AG10803 (cell line): ENCODE data around the gene UBE2F.
A peak's percentile ranks its signal among the peaks of the same experiment; 100 is the strongest.
"Not testable (repeated sequence)": the region's sequence is repeated elsewhere in the genome, so short reads cannot be mapped to it uniquely, and the experiment has no call there.

Source experiments
- DNase-seq: peaks from one replicate; pipeline ENCODE4 v3.0.0; 2010; ENCODE audit warnings: low read depth
- H3K4me3 ChIP-seq: 2 replicates; pipeline ENCODE4 v1.5.1; 2011; ENCODE audit warnings: mild to moderate bottlenecking, low read length, control low read depth
- TF ChIP-seq, protein P1 (sequence below): conservative IDR thresholded peaks from 2 replicates; pipeline ENCODE4 v1.5.1; 2011; ENCODE audit warnings: mild to moderate bottlenecking, low read length, control low read depth, inconsistent platforms

UBE2F gene

DNA sequence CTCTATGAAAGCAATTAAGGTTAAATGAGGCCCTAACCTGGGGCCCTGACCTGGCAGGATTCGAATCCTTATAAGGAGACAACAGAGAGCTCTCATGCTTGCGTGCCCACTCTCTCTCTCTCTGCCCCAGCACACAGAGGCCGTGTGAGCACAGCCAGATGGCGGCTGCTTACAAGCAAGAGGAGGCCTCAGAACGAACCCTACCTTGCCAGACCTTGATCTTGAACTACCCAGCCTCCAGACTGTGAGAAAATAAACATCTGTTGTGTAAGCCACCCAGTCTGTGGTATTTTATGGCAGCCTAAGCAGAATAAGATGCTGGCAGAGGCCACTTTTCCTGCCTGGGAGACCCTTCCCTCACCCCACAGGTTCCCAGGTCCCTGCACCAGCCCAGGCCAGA is 5.2 kb upstream of the UBE2F start:
- TF ChIP-seq, protein P1, sequence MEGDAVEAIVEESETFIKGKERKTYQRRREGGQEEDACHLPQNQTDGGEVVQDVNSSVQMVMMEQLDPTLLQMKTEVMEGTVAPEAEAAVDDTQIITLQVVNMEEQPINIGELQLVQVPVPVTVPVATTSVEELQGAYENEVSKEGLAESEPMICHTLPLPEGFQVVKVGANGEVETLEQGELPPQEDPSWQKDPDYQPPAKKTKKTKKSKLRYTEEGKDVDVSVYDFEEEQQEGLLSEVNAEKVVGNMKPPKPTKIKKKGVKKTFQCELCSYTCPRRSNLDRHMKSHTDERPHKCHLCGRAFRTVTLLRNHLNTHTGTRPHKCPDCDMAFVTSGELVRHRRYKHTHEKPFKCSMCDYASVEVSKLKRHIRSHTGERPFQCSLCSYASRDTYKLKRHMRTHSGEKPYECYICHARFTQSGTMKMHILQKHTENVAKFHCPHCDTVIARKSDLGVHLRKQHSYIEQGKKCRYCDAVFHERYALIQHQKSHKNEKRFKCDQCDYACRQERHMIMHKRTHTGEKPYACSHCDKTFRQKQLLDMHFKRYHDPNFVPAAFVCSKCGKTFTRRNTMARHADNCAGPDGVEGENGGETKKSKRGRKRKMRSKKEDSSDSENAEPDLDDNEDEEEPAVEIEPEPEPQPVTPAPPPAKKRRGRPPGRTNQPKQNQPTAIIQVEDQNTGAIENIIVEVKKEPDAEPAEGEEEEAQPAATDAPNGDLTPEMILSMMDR, result no peak
- H3K4me3 ChIP-seq, result no peak overlapping the region
- no peak for DNase-seq

DNA sequence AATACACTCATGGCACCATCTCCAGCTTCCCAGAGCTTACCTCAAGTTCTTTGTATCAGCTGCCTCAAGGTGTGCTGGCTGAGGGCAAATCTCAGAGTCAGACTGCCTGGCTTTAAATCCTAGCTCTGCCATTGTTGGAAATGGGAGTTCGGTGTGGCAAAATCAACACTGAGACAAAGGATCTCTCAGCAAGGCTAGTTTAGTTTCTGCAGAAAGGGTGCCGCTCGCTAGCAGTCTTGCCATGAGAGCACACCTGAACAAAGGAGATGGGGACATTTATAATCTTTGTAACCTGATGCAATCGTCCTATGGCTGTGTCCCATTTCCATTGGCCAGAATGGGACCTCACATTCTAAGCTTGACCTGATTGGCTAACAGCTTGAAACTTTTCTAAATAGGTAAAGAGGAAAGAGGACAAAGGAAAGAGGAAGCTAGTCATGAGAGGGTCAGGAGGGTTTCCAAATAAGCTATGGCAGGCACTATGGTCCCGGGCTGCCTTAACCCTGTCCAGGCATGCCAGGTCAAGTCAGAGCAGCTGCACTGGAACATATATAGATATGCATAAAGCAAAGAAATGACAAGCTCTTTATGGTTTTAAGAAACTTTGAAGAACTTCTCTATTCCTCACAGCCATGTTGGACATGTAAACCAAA is 4.3 kb upstream of the UBE2F start:
- no peak overlapping the region for H3K4me3 ChIP-seq
- DNase-seq, result no peak
- TF ChIP-seq, protein P1, result no peak

DNA sequence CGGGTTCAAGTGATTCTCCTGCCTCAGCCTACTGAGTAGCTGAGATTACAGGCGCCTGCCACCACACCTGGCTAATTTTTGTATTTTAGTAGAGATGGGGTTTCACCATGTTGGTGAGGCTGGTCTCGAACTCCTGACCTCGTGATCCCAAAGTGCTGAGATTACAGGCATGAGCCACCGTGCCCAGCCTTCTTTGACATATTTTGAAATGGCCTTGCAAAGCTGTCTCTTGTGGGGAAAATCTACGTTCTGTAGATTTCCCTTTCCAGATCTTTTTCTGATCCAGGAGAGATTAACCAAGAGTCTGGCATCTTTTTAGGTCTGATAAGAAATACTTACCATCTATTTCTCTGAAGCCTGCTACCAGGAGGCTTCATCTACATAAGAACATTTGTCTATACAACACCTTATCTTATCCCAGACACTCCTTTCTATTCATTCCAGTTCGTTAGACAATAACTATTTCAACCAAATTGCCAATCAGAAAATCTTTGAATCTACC is 3.3 kb upstream of the UBE2F start:
- H3K4me3 ChIP-seq, DNase-seq: not testable (repeated sequence)

DNA sequence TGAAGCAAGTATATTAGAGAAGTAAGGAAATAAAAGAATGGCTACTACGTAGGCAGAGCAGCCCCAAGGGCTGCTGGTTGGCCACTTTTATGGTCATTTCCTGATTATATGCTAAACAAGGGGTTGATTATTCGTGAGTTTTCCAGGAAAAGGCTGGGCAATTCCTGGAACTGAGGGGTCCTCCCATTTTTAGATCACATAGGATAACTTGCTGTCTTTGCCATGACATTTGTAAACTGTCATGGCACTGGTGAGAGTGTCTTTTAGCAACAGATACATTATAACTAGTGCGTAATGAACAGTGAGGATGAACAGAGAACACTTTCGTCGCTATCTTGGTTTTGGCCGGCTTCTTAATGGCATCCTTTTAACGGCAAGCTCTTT is 2.6 kb upstream of the UBE2F start:
- no peak overlapping the region for H3K4me3 ChIP-seq
- DNase-seq, result no peak
- TF ChIP-seq, protein P1, result no peak

DNA sequence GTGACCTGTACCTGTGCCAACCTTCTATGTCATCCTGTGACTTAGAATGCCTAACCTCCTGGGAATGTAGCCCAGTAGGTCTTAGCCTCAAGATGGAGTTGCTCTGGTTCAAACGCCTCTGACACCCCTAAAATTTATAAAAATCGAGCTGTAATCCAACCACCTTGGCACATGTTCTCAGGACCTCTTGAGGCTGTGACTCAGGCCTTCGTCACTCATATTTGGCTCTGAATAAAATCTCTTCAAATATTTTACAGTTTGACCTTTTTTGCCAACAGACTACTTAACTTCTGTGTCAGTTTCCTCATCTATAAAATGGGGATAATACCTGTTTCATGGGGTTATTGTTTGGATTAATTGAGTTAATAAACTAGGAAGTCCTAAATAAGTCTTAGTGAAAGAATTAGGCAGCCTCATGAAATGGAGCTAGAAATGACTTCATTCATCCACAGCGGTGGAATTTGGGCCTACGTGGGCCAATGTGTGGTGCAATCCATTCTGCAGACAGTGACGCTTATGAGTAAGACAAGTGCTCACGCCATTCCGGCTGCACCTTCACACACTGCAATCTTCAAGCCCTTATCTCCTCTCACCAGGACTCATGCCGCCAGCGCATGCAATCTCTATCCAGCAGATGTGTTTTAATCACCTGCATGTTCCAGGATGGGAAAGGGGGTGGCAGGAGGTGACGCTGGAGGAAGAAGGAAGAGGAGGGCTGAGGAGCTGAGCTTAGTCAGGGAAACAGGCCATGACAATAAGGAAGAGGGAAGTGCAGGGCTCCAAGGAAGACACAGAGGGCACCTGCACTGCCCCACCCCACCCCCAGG is 2.0 kb upstream of the UBE2F start:
- TF ChIP-seq, protein P1, result no peak
- no peak overlapping the region for H3K4me3 ChIP-seq
- DNase-seq, result no peak

DNA sequence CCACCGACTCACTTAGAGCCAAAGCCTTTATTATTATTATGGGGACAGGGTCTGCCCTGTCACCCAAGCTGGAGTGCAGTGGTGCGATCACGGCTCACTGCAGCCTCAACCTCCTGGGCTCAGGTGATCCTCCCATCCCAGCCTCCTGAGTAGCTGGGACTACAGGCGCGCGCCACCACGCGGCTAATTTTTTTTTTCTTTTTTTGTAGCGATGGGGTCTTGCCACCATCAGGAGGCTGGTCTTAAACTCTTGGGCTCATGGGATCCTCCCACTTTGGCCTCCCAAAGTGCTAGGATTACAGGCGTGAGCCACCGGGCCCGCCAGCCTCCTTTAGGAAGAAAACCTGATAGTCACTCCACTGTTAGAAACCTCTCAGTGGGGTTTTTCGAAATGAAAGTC is 970 bp upstream of the UBE2F start:
- peak overlapping the region; percentile 86 for H3K4me3 ChIP-seq
- DNase-seq, result not testable (repeated sequence)

DNA sequence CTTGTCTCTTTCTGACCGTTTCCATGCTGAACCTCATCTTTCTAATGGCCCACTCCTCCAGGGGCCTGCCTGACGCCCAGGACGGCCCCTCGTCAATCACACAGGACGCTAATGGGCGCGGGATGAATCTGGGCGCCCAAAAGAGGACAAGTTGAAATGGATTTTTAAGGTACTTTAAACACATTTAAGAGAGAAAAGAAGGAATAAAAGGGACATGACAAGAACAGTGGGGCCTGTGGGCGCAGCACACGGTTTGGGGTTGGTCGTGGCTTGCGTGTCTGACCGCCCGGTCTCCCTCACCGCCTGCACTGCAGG is 607 bp upstream of the UBE2F start:
- TF ChIP-seq, protein P1, result no peak
- peak overlapping the region; percentile 86 for H3K4me3 ChIP-seq
- DNase-seq, result no peak

DNA sequence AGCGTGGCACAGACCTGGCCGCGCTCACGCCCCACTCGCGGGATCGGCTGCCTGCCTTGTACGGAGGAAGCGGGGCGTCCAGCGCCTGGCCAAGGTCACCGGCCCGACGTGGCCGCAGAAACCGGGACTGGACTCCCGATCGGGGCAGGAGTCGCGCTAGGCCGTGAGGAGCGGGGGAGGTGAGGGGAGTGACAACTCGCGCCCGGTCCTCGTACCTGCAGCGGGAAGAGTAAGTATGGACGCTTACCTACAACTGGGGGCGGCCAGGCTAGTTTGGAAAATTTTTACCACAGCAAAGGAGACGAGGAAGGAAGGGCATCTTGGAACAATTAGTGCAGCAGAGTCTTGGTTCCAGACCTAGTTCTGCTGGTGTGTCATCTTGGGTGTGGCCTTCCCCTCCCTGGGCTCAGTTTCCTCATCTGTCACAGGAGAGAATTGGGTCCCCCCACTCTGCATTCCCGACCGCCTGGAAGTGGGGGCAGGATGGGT is 693 bp downstream of the UBE2F start:
- peak overlapping the region; percentile 79 for H3K4me3 ChIP-seq
- peak; percentile 16 for DNase-seq
- TF ChIP-seq, protein P1, result no peak
